Stimulated activated CD4-positive, alpha-beta T cell treated with anti-CD3 and anti-CD28 coated beads, Interleukin-4, amount 100 ng/mL, for 48 hours (primary cell): ENCODE results near the gene SHTN1.

Experiments used
- DNase-seq, 2 donors: peaks; one replicate each; pipeline ENCODE4 v3.0.0-alpha.2; 2020; ENCODE audit warnings: low read depth in 2 of 2

The SHTN1 gene

GRCh38 chr10:116870949-116871348 is 134.0 kb downstream of the SHTN1 start:
- DNase-seq = no peak

GRCh38 chr10:116868722-116869121 is 136.3 kb downstream of the SHTN1 start:
- no peak for DNase-seq

GRCh38 chr10:116868198-116868676 is 136.8 kb downstream of the SHTN1 start:
- no peak for DNase-seq

GRCh38 chr10:116866987-116867595 is 137.9 kb downstream of the SHTN1 start:
- DNase-seq = no peak

- no peak for DNase-seq
Measured at GRCh38 chr10:116866066-116866465, 138.9 kb downstream of the SHTN1 start.

GRCh38 chr10:116864436-116864835 is 140.6 kb downstream of the SHTN1 start:
- DNase-seq = no peak

- DNase-seq = no peak
Measured at GRCh38 chr10:116861796-116862195, 143.2 kb downstream of the SHTN1 start.

GRCh38 chr10:116857156-116857555 is 147.8 kb downstream of the SHTN1 start:
- no peak for DNase-seq

- DNase-seq = no peak
Measured at GRCh38 chr10:116853701-116854100, 151.3 kb downstream of the SHTN1 start.

GRCh38 chr10:116853287-116853686 is 151.7 kb downstream of the SHTN1 start:
- no peak for DNase-seq

- no peak for DNase-seq
Measured at GRCh38 chr10:116852246-116852645, 152.7 kb downstream of the SHTN1 start.

- DNase-seq = no peak
Measured at GRCh38 chr10:116850058-116850611, 154.9 kb downstream of the SHTN1 start.

- peak in 1 of 2 donors; percentile 28 for DNase-seq
Measured at GRCh38 chr10:116849248-116850057, 155.5 kb downstream of the SHTN1 start, which contains the start of gene ENO4. ENO4 (plus strand) TSS chr10:116849499; CDS start chr10:116849567, 68 bp downstream.

- DNase-seq = no peak
Measured at GRCh38 chr10:116848944-116849247, 156.1 kb downstream of the SHTN1 start.

GRCh38 chr10:116848032-116848943 is 156.7 kb downstream of the SHTN1 start:
- DNase-seq = no peak

GRCh38 chr10:116845823-116846222 is 159.2 kb downstream of the SHTN1 start:
- no peak for DNase-seq

- DNase-seq = no peak
Measured at GRCh38 chr10:116840389-116841075, 164.5 kb downstream of the SHTN1 start.

- no peak for DNase-seq
Measured at GRCh38 chr10:116838143-116838725, 166.8 kb downstream of the SHTN1 start.

GRCh38 chr10:116836902-116837523 is 168.0 kb downstream of the SHTN1 start:
- DNase-seq = no peak

- DNase-seq = no peak
Measured at GRCh38 chr10:116836083-116836482, 168.9 kb downstream of the SHTN1 start.
